A673 (cell line): ENCODE results near the gene ALG9.

ENCODE experiments used
- EZH2 ChIP-seq: fragments of 200-600 bp; sonication (generic); IDR thresholded peaks from 2 replicates; pipeline ENCODE4 v1.6.1; 2017; ENCODE audit warnings: borderline replicate concordance, low read depth, mild to moderate bottlenecking, mixed read lengths, antibody characterized with exemption, low read length; ENCODE audit not compliant: poor library complexity, severe bottlenecking
- TF ChIP-seq, protein P1 (sequence below): fragments of 300-800, 200-600 bp; sonication (generic); conservative IDR thresholded peaks from 2 replicates; pipeline ENCODE4 v1.5.1; 2017; ENCODE audit warnings: low read depth, mild to moderate bottlenecking, antibody characterized with exemption, low read length, moderate library complexity, mixed read lengths

- TF ChIP-seq, protein P1, sequence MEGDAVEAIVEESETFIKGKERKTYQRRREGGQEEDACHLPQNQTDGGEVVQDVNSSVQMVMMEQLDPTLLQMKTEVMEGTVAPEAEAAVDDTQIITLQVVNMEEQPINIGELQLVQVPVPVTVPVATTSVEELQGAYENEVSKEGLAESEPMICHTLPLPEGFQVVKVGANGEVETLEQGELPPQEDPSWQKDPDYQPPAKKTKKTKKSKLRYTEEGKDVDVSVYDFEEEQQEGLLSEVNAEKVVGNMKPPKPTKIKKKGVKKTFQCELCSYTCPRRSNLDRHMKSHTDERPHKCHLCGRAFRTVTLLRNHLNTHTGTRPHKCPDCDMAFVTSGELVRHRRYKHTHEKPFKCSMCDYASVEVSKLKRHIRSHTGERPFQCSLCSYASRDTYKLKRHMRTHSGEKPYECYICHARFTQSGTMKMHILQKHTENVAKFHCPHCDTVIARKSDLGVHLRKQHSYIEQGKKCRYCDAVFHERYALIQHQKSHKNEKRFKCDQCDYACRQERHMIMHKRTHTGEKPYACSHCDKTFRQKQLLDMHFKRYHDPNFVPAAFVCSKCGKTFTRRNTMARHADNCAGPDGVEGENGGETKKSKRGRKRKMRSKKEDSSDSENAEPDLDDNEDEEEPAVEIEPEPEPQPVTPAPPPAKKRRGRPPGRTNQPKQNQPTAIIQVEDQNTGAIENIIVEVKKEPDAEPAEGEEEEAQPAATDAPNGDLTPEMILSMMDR, result no peak
- TF ChIP-seq EZH2, result no peak
These were observed 63.3 kb downstream of the ALG9 start for GRCh38 chr11:111808063-111808588.
